ENCODE measurements around the gene MYH10.

The MYH10 gene

DNA sequence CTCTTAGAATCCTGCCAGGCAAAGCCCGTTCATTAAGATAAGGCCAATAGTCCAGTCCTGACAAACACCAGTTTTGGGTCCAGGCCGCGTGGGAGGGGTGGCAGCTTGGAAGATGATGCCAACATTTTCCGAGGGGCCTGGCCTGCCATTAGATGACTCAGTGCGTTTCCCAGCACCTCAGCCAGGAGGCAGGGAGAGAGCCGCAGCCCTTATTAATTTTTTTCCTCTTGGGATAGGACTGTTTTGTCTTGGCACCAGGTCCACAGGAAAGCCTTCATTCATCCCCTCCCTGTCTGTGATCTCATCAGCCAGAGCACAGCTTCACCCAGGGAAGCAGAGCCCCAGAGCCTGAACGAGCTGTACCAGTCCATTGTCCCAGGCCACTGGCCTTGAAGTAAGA is 199.6 kb downstream of the MYH10 start:
- no peak for DNase-seq
- H3K4me3 ChIP-seq (ENCODE audit: low read depth, low read length) = no peak overlapping the region
- TF ChIP-seq CTCF (IDR thresholded peaks at IDR 0.05; ENCODE audit: low read depth, low read length) = no peak
- H3K27me3 ChIP-seq (ENCODE audit: insufficient read depth, low read depth, severe bottlenecking) = no peaks in the 10 kb centered on the region
- H3K36me3 ChIP-seq = no peaks in the 10 kb centered on the region
- H3K9me3 ChIP-seq (ENCODE audit: severe bottlenecking) = no peaks in the 10 kb centered on the region
- H3K27ac ChIP-seq = no peak overlapping the region

- H3K9me3 ChIP-seq (ENCODE audit: severe bottlenecking) = no peaks in the 10 kb centered on the region
- DNase-seq = no peak
- H3K4me3 ChIP-seq (ENCODE audit: low read depth, low read length) = no peak overlapping the region
- no peak overlapping the region for H3K27ac ChIP-seq
- no peaks in the 10 kb centered on the region for H3K36me3 ChIP-seq
- H3K27me3 ChIP-seq (ENCODE audit: insufficient read depth, low read depth, severe bottlenecking) = no peaks in the 10 kb centered on the region
- no peak for TF ChIP-seq CTCF (IDR thresholded peaks at IDR 0.05; ENCODE audit: low read depth, low read length)
Observed at GRCh38 chr17:8426802-8427201, 203.7 kb downstream of the MYH10 start.

DNA sequence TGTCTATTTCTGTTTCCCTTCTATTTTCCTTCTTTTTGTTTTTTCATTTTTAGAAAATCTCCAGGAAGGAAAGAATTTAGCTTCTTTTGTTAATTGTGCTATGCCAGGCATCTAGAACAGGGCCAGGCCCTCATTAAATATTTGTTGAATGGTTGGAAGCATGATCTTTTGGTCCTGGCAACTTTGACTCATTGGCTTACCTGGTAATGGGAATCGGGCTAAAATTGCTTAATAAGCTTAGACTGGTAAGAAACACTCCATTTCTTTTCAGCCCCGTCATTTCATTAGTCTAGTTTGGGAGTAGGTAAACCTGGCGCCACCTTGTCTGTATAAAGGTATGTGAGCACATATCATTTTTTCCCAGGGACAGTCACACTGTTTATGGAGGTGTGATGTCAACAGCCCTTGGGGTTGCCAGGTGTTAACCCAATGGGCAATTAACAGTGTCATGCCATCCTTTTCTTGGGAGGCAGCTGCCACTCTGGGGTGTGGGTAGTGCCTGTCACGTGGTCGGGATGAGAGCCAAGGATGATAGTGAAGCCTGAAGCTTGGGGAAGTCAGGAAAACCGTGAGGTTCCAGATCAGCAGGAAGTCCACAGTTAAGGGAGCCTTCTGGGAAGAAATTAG is 204.3 kb downstream of the MYH10 start:
- Histone ChIP-seq H3K4me3 (ENCODE audit: low read depth, low read length) (no peak overlapping the region), H3K27me3 (ENCODE audit: insufficient read depth, low read depth, severe bottlenecking) (no peaks in the 10 kb centered on the region), H3K36me3 (no peaks in the 10 kb centered on the region), H3K27ac (no peak overlapping the region), H3K9me3 (ENCODE audit: severe bottlenecking) (no peaks in the 10 kb centered on the region)
- no peak for TF ChIP-seq CTCF (IDR thresholded peaks at IDR 0.05; ENCODE audit: low read depth, low read length)
- no peak for DNase-seq

All from WERI-Rb-1 (cell line).